SU-DHL-6 (cell line): ENCODE data around the gene PCSK1.

Experiments used
- CTCF ChIP-seq: fragments of 200-600 bp; sonication (generic); IDR thresholded peaks from one replicate; pipeline ENCODE4 v1.5.1; 2017; ENCODE audit warnings: antibody characterized with exemption, mild to moderate bottlenecking, low read length, moderate library complexity; ENCODE audit not compliant: insufficient read depth, poor library complexity, severe bottlenecking
- EZH2phosphoT487 ChIP-seq: fragments of 200-600 bp; sonication (generic), shearing (Covaris generic); conservative IDR thresholded peaks from 2 replicates; pipeline ENCODE4 v1.6.1; 2018; ENCODE audit warnings: mild to moderate bottlenecking, antibody characterized with exemption, low read length, moderate library complexity, mixed read lengths

- TF ChIP-seq CTCF (no peak), EZH2phosphoT487 (no peak)
Measured at GRCh38 chr5:96427824-96428223, 5.2 kb downstream of the PCSK1 start.
